Ishikawa (cell line): ENCODE measurements around the gene PRICKLE4.

Experiments used
- CEBPB ChIP-seq: IDR thresholded peaks from 2 replicates; pipeline ENCODE4 v1.6.1; 2012
- CREB1 ChIP-seq: IDR thresholded peaks from 2 replicates; pipeline ENCODE4 v1.6.1; 2012; ENCODE audit warnings: low read depth
- EGR1 ChIP-seq: IDR thresholded peaks from 2 replicates; pipeline ENCODE4 v1.6.1; 2012
- EP300 ChIP-seq: IDR thresholded peaks from 2 replicates; pipeline ENCODE4 v1.6.1; 2012; ENCODE audit warnings: borderline replicate concordance
- FOXM1 ChIP-seq: IDR thresholded peaks from 2 replicates; pipeline ENCODE4 v1.6.1; 2012; ENCODE audit warnings: low read depth, borderline replicate concordance
- MAX ChIP-seq: IDR thresholded peaks from 2 replicates; pipeline ENCODE4 v1.6.1; 2012
- NFIC ChIP-seq: IDR thresholded peaks from 2 replicates; pipeline ENCODE4 v1.6.1; 2012
- RAD21 ChIP-seq: IDR thresholded peaks from 2 replicates; pipeline ENCODE4 v1.6.1; 2012; ENCODE audit warnings: low read depth
- REST ChIP-seq: IDR thresholded peaks from 2 replicates; pipeline ENCODE4 v1.6.1; 2012; ENCODE audit warnings: low read depth, mild to moderate bottlenecking
- TAF1 ChIP-seq: IDR thresholded peaks from 2 replicates; pipeline ENCODE4 v1.6.1; 2012; ENCODE audit warnings: low read depth, mild to moderate bottlenecking
- TCF12 ChIP-seq: IDR thresholded peaks from 2 replicates; pipeline ENCODE4 v1.6.1; 2012; ENCODE audit warnings: low read depth
- TEAD4 ChIP-seq: IDR thresholded peaks from 2 replicates; pipeline ENCODE4 v1.6.1; 2012
- USF1 ChIP-seq: IDR thresholded peaks from 2 replicates; pipeline ENCODE4 v1.6.1; 2012
- YY1 ChIP-seq: IDR thresholded peaks from 2 replicates; pipeline ENCODE4 v1.6.1; 2012; ENCODE audit warnings: low read depth
- ZBTB7A ChIP-seq: IDR thresholded peaks from 2 replicates; pipeline ENCODE4 v1.6.1; 2012; ENCODE audit warnings: low read depth

PRICKLE4 gene

GRCh38 chr6:41780551-41781365, at the start of gene PRICKLE4:
PRICKLE4 (plus strand) TSS chr6:41780782; CDS start chr6:41783474, 2,692 bp downstream.
- 0 out of 2 replicates have a peak, but pooled peaks have one; percentile 14 for TF ChIP-seq EGR1
- no peak for TF ChIP-seq REST
- TF ChIP-seq YY1, result no peak
- TF ChIP-seq CEBPB, result no peak
- peak; percentile 53; the same call in 1 of the 2 replicates for TF ChIP-seq ZBTB7A
- TF ChIP-seq NFIC, result peak; percentile 42; the same call in 1 of the 2 replicates

GRCh38 chr6:41731561-41732086, 49.0 kb upstream of the PRICKLE4 start:
- TF ChIP-seq NFIC, result no peak
- TF ChIP-seq EP300, result no peak
- TF ChIP-seq YY1, result no peak
- no peak for TF ChIP-seq REST
- no peak for TF ChIP-seq CREB1
- TF ChIP-seq TCF12, result no peak
- no peak for TF ChIP-seq ZBTB7A
- TF ChIP-seq RAD21, result no peak
- no peak for TF ChIP-seq MAX
- no peak for TF ChIP-seq CEBPB
- TF ChIP-seq FOXM1, result no peak
- no peak for TF ChIP-seq EGR1
- TF ChIP-seq USF1, result no peak
- TF ChIP-seq TEAD4, result no peak

- no peak for TF ChIP-seq MAX
- TF ChIP-seq USF1, result no peak
- no peak for TF ChIP-seq EP300
- TF ChIP-seq EGR1, result no peak
- no peak for TF ChIP-seq RAD21
- TF ChIP-seq CEBPB, result no peak
- TF ChIP-seq CREB1, result no peak
- no peak for TF ChIP-seq NFIC
- TF ChIP-seq ZBTB7A, result no peak
These were observed 48.4 kb upstream of the PRICKLE4 start for GRCh38 chr6:41732149-41732548.

GRCh38 chr6:41732591-41733359, 47.8 kb upstream of the PRICKLE4 start:
- TF ChIP-seq YY1, result no peak

- no peak for TF ChIP-seq RAD21
- no peak for TF ChIP-seq EGR1
- no peak for TF ChIP-seq FOXM1
- no peak for TF ChIP-seq TEAD4
- no peak for TF ChIP-seq TCF12
- TF ChIP-seq MAX, result no peak
- TF ChIP-seq YY1, result no peak
- no peak for TF ChIP-seq EP300
- no peak for TF ChIP-seq CEBPB
- TF ChIP-seq ZBTB7A, result no peak
- TF ChIP-seq NFIC, result no peak
- no peak for TF ChIP-seq TAF1
- no peak for TF ChIP-seq CREB1
- no peak for TF ChIP-seq REST
- no peak for TF ChIP-seq USF1
These were observed 47.2 kb upstream of the PRICKLE4 start for GRCh38 chr6:41733360-41733706.
